HepG2 (cell line): Measurements from ENCODE around the gene TACC2. TPM values are rescaled to one million over a fixed set of nuclear protein-coding genes. Genes with fewer than 3 reads are reported as not detected.

Experiments
- ATAC-seq: fragments of 200-7000 bp; cut with Tn5 transposase; 3 replicates; pipeline ENCODE4 v1.9.1; 2020; ENCODE audit warnings: mild to moderate bottlenecking, moderate library complexity
- BruUV-seq: library from RNA; stranded (reverse); fragments of 400-500 nt; replicated peaks from 2 replicates; lab custom pipeline; 2021; lab: Mats Ljungman, UMichigan
- CTCF ChIA-PET: fragments of 300-600 bp; formaldehyde crosslinking; extraction: SDS; loops from one replicate; lab custom pipeline; 2021; ENCODE audit warnings: low total read pairs, inconsistent platforms, low intra/inter-chr PET ratio; lab: Yijun Ruan, JAX
- POLR2A ChIA-PET: fragments of 350-600 bp; sonication (Branson Sonifier 250); formaldehyde crosslinking; loops from one replicate; lab custom pipeline; 2020; ENCODE audit warnings: antibody characterized with exemption, inconsistent platforms; lab: Yijun Ruan, JAX
- DNase-seq: peaks from one replicate; pipeline ENCODE4 v3.0.0-alpha.2; 2015; ENCODE audit warnings: low spot score
- FAIRE-seq: peaks from 3 replicates; lab custom pipeline; 2011; peaks lifted over from hg19 to GRCh38; lab: Jason Lieb, UNC
- H2AFZ ChIP-seq: one replicate; pipeline ENCODE4 v1.6.1; 2011; ENCODE audit warnings: low read length, inconsistent platforms
- H3K27ac ChIP-seq: fragments of 300-600 bp; 3 replicates; pipeline ENCODE4 v1.8.0; 2011; ENCODE audit warnings: mixed run types, mild to moderate bottlenecking, mixed read lengths, low read length, inconsistent platforms; ENCODE audit not compliant: insufficient read depth; ENCODE audit errors: extremely low read length
- H3K27me3 ChIP-seq, 2 experiments: fragments of 200-600 bp in 1 of 2; 2 replicates in 1 of 2; 3 replicates in 1 of 2; pipeline versions ENCODE4 v1.6.0 to v1.8.0; 2011; ENCODE audit warnings: low read length in 2 of 2, mild to moderate bottlenecking in 2 of 2, moderate library complexity in 2 of 2, inconsistent platforms in 1 of 2; ENCODE audit not compliant: insufficient read depth in 2 of 2, control insufficient read depth in 1 of 2
- H3K36me3 ChIP-seq, 2 experiments: fragments of 200-600 bp in 1 of 2; replicated peaks in 1 of 2; 2 replicates in 1 of 2; 3 replicates in 1 of 2; pipeline versions ENCODE4 v1.5.1 to v1.8.0; 2011; ENCODE audit warnings: low read length in 2 of 2, inconsistent platforms in 1 of 2; ENCODE audit not compliant: insufficient read depth in 2 of 2, control insufficient read depth in 1 of 2
- H3K4me1 ChIP-seq: 2 replicates; pipeline ENCODE4 v1.5.1; 2012; ENCODE audit warnings: low read length, inconsistent platforms; ENCODE audit not compliant: insufficient read depth
- H3K4me2 ChIP-seq: 2 replicates; pipeline ENCODE4 v1.6.0; 2011; ENCODE audit warnings: low read depth, low read length, inconsistent platforms
- H3K4me3 ChIP-seq, 3 experiments: fragments of 200-600 bp in 1 of 3; sonication (generic), shearing (Covaris generic) in 1 of 3; replicated peaks in 1 of 3; 2 replicates each; pipeline ENCODE4 v1.5.1; 2011 to 2016; ENCODE audit warnings: low read length in 3 of 3, inconsistent platforms in 2 of 3, low read depth in 2 of 3, mild to moderate bottlenecking in 2 of 3, control low read depth in 1 of 3, mixed read lengths in 1 of 3; ENCODE audit not compliant: insufficient read depth in 1 of 3
- H3K79me2 ChIP-seq: one replicate; pipeline ENCODE4 v1.6.1; 2011; ENCODE audit warnings: low read length, inconsistent platforms; ENCODE audit not compliant: insufficient read depth
- H3K9ac ChIP-seq: 2 replicates; pipeline ENCODE4 v1.6.0; 2011; ENCODE audit warnings: mild to moderate bottlenecking, low read depth, low read length, inconsistent platforms; ENCODE audit not compliant: insufficient read depth
- H3K9me3 ChIP-seq: 2 replicates; pipeline ENCODE4 v1.5.1; 2012; ENCODE audit warnings: mild to moderate bottlenecking, low read length
- H4K20me1 ChIP-seq: 2 replicates; pipeline ENCODE4 v1.6.0; 2011; ENCODE audit warnings: inconsistent platforms, mild to moderate bottlenecking, low read length, moderate library complexity; ENCODE audit not compliant: insufficient read depth
- IKZF1 ChIP-seq: fragments of 450-650 bp; IDR thresholded peaks from 2 replicates; pipeline ENCODE4 v1.7.1; 2016
- KDM5A ChIP-seq: fragments of 200-600 bp; sonication (generic); IDR thresholded peaks from 2 replicates; pipeline ENCODE4 v1.7.0; 2018; ENCODE audit warnings: antibody characterized with exemption, mild to moderate bottlenecking, low read length, borderline replicate concordance
- SNAI1 ChIP-seq: sonication (generic); formaldehyde crosslinking; IDR thresholded peaks from 2 replicates; pipeline ENCODE4 v1.5.0; 2020; ENCODE audit warnings: mild to moderate bottlenecking, missing genetic modification reagents, borderline replicate concordance
- USF2 ChIP-seq, 2 experiments: sonication (generic) in 1 of 2; formaldehyde crosslinking in 1 of 2; IDR thresholded peaks; 2 replicates each; pipeline versions ENCODE4 v1.5.1 to v1.6.1; 2011 to 2020; ENCODE audit warnings: borderline replicate concordance in 1 of 2, low read depth in 1 of 2, low read length in 1 of 2, mild to moderate bottlenecking in 1 of 2, missing genetic modification reagents in 1 of 2, moderate library complexity in 1 of 2
- ZBTB38 ChIP-seq: sonication (generic); formaldehyde crosslinking; IDR thresholded peaks from 2 replicates; pipeline ENCODE4 v1.5.1; 2020; ENCODE audit warnings: mild to moderate bottlenecking, missing genetic modification reagents
- WGBS: methylation state at CpG from one replicate; pipeline ENCODE4 v1.1.6; 2017; ENCODE audit warnings: low lambda C conversion rate; 5-methylcytosine and 5-hydroxymethylcytosine counted together
- in situ Hi-C: cut with HindIII; loops from 2 replicates; pipeline ENCODE4 v1.10.0; 2017; ENCODE audit warnings: low pct_unique_long_range_greater_than_20kb; ENCODE audit not compliant: extremely low pct_ligation_motif_present
- intact Hi-C: fragments of 100-400 bp; cut with micrococcal nuclease; formaldehyde crosslinking; loops from one replicate; pipeline ENCODE4 v1.10.0; 2022; ENCODE audit not compliant: unreplicated experiment
- polyA plus RNA-seq, 8 experiments: library from polyadenylated mRNA; depleted of rRNA in 3 of 8; stranded (reverse) in 7 of 8; unstranded in 1 of 8; fragments of >200 nt; fragmentation: Illumina TruSeq in 4 of 8; extraction: Trizol in 4 of 8; gene quantifications; 2 replicates each; pipeline versions ENCODE4 v1.2.1 to v1.2.3, GENCODE V29; 2011 to 2016; ENCODE audit warnings: low read depth in 4 of 8, missing spikeins in 1 of 8, mixed read lengths in 1 of 8; ENCODE audit not compliant: insufficient read depth in 1 of 8
- total RNA-seq, 5 experiments: library from RNA; depleted of rRNA; stranded (reverse); fragments of >200 nt; fragmentation: Illumina TruSeq; extraction: Trizol; gene quantifications; 2 replicates each; pipeline ENCODE4 v1.2.3, GENCODE V29; 2016; ENCODE audit warnings: low read depth in 1 of 5
- TF ChIP-seq, protein P1 (sequence below): IDR thresholded peaks from 2 replicates; pipeline ENCODE4 v1.6.1; 2016

Gene TACC2
- total and polyA plus RNA-seq, 2 of the 13 experiments (the other 11 are each of a cell fraction or from before 2014, with no cell fraction given) = 11.8 to 16.0 TPM

DNA sequence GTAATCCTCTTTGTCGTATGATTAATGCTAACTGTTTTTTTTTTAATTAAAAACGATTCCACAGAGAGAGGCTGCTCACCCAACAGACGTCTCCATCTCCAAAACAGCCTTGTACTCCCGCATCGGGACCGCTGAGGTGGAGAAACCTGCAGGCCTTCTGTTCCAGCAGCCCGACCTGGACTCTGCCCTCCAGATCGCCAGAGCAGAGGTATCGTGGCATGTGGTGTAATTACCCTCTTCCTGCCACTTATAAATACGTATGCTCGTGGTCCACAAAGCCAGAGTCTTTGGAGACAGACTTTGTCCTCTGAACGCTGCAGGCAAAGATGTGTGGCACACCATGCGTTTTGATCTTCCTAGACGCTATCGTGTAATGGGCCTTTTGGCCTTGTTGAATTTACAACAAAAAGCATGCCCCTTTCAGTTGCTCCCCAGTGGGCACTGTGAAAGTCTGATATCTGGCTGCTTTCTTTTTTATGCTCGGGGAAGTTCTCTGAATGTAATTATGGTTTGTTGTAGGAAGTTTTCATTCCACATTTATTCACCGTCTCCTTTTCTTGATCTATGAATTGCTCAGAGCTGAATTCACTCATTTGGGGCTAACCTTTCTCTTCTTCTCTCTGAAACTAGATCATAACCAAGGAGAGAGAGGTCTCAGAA is 248.5 kb downstream of the TACC2 start:
- Histone ChIP-seq H3K9ac (no peak overlapping the region), H3K4me1 (peaks cover 17% of the 10 kb centered on the region; the same call in 1 of the 2 replicates), H3K9me3 (no peaks in the 10 kb centered on the region), H3K4me3 (no peak overlapping the region), H3K27ac (no peak overlapping the region), H4K20me1 (no peaks in the 10 kb centered on the region), H3K79me2 (no peaks in the 10 kb centered on the region), H3K27me3 (no peaks in the 10 kb centered on the region), H3K4me2 (no peak overlapping the region), H3K36me3 (peaks cover 19 to 44% of the 10 kb centered on the region in 2 experiments), H2AFZ (no peak overlapping the region)
- no peak for DNase-seq
- FAIRE-seq = no peak
- no TSS peak for BruUV-seq
- TF ChIP-seq SNAI1 (CRISPR knock-in tag) = no peak
- TF ChIP-seq KDM5A = no peak
- TF ChIP-seq IKZF1 = no peak
- TF ChIP-seq USF2 (IDR thresholded peaks at IDR 0.05; ENCODE audit: low read depth, low read length) = no peak
- no peak for TF ChIP-seq USF2 (CRISPR knock-in tag; IDR thresholded peaks at IDR 0.05; ENCODE audit: borderline replicate concordance)
- TF ChIP-seq, protein P1, sequence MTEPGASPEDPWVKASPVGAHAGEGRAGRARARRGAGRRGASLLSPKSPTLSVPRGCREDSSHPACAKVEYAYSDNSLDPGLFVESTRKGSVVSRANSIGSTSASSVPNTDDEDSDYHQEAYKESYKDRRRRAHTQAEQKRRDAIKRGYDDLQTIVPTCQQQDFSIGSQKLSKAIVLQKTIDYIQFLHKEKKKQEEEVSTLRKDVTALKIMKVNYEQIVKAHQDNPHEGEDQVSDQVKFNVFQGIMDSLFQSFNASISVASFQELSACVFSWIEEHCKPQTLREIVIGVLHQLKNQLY (CRISPR knock-in tag) = no peak
- TF ChIP-seq ZBTB38 (CRISPR knock-in tag) = 0 out of 2 replicates have a peak, but pooled peaks have one; percentile 25
- ATAC-seq = no peak
- ChIA-PET POLR2A (no interaction called here), CTCF (no interaction called here)
- in situ Hi-C loops (no loop called here), intact Hi-C loops (no loop called here)
- 90% methylated on average over 17 of the region's 17 CpGs for WGBS
